A549 (cell line): ENCODE results near the gene LHX4. TPM values are rescaled to one million over a fixed set of nuclear protein-coding genes. Genes with fewer than 3 reads are reported as not detected.

Experiments used
- ATAC-seq, 2 experiments: fragments of 200-7000 bp in 1 of 2; fragments of >200 bp in 1 of 2; cut with Nextera tagmentation in 1 of 2; cut with Tn5 transposase in 1 of 2; 3 replicates each; pipeline versions ENCODE4 v1.8.0 to v1.9.1; 2018 to 2020; ENCODE audit warnings: mild to moderate bottlenecking in 1 of 2, moderate library complexity in 1 of 2
- CTCF ChIA-PET: fragments of 300-600 bp; sonication (Branson Sonifier 250); formaldehyde crosslinking; extraction: SDS; loops from one replicate; lab custom pipeline; 2021; ENCODE audit warnings: antibody characterized with exemption, inconsistent platforms; lab: Yijun Ruan, JAX
- POLR2A ChIA-PET: fragments of 350-600 bp; formaldehyde crosslinking; extraction: SDS; loops from one replicate; lab custom pipeline; 2021; ENCODE audit warnings: antibody characterized with exemption, inconsistent platforms; lab: Yijun Ruan, JAX
- DNase-seq, 2 experiments: peaks; one replicate each; pipeline versions ENCODE4 v3.0.0 to v3.0.0-alpha.2; 2011 to 2016; ENCODE audit warnings: low read depth in 1 of 2, low spot score in 1 of 2
- FAIRE-seq: peaks from 2 replicates; lab custom pipeline; 2011; peaks lifted over from hg19 to GRCh38; lab: Jason Lieb, UNC
- H3K27ac ChIP-seq, 2 experiments: fragments of >200 bp; sonication (Bioruptor Twin); formaldehyde crosslinking; 3 replicates each; pipeline ENCODE4 v1.5.1; 2016 to 2017
- H3K4me1 ChIP-seq: fragments of >200 bp; sonication (Bioruptor Twin); formaldehyde crosslinking; 3 replicates; pipeline ENCODE4 v1.6.1; 2016
- H3K4me2 ChIP-seq: fragments of >200 bp; sonication (Bioruptor Twin); formaldehyde crosslinking; 3 replicates; pipeline ENCODE4 v1.6.1; 2016
- H3K4me3 ChIP-seq: fragments of >200 bp; sonication (Bioruptor Twin); formaldehyde crosslinking; 3 replicates; pipeline ENCODE4 v1.5.1; 2016
- H3K9me3 ChIP-seq: fragments of >200 bp; sonication (Bioruptor Twin); formaldehyde crosslinking; 3 replicates; pipeline ENCODE4 v1.6.1; 2016
- CBX8 ChIP-seq: fragments of 200-600 bp; sonication (generic); IDR thresholded peaks from 2 replicates; pipeline ENCODE4 v1.6.1; 2016
- CEBPB ChIP-seq, 2 experiments: fragments of >200 bp in 1 of 2; sonication (Bioruptor Twin) in 1 of 2; formaldehyde crosslinking in 1 of 2; IDR thresholded peaks; 2 replicates each; pipeline ENCODE4 v1.6.1; 2012 to 2016
- CHD4 ChIP-seq: fragments of 200-600 bp; sonication (generic); IDR thresholded peaks from 2 replicates; pipeline ENCODE4 v1.6.1; 2016; ENCODE audit warnings: antibody characterized with exemption, mild to moderate bottlenecking, borderline replicate concordance
- ESRRA ChIP-seq: fragments of 150-350 bp; IDR thresholded peaks from 2 replicates; pipeline ENCODE4 v1.6.1; 2014; ENCODE audit warnings: mild to moderate bottlenecking, low read length, borderline replicate concordance
- GATA3 ChIP-seq: IDR thresholded peaks from 2 replicates; pipeline ENCODE4 v1.6.1; 2012; ENCODE audit warnings: borderline replicate concordance
- HDAC2 ChIP-seq: fragments of 200-600 bp; sonication (generic); IDR thresholded peaks from 2 replicates; pipeline ENCODE4 v1.6.1; 2016
- HOXB13 ChIP-seq: fragments of 250-450 bp; sonication (Bioruptor Pico); IDR thresholded peaks from 2 replicates; pipeline ENCODE4 v1.5.0; 2020; ENCODE audit warnings: low read depth, mild to moderate bottlenecking, moderate library complexity
- HOXB5 ChIP-seq: fragments of 250-450 bp; sonication (Bioruptor Pico); IDR thresholded peaks from 2 replicates; pipeline ENCODE4 v1.5.0; 2020; ENCODE audit warnings: mild to moderate bottlenecking, moderate library complexity
- JUN ChIP-seq, 2 experiments: fragments of >200 bp; sonication (Bioruptor Twin); formaldehyde crosslinking; IDR thresholded peaks; 2 replicates in 1 of 2; 3 replicates in 1 of 2; pipeline ENCODE4 v1.6.1; 2016 to 2017
- KDM1A ChIP-seq: fragments of 200-600 bp; sonication (generic); IDR thresholded peaks from 2 replicates; pipeline ENCODE4 v1.6.1; 2016; ENCODE audit warnings: low read depth, mild to moderate bottlenecking
- MAFK ChIP-seq: fragments of 450-650 bp; IDR thresholded peaks from 2 replicates; pipeline ENCODE4 v1.6.1; 2014; ENCODE audit not compliant: partially characterized antibody
- MAZ ChIP-seq: fragments of 150-350 bp; IDR thresholded peaks from 2 replicates; pipeline ENCODE4 v1.6.1; 2014; ENCODE audit warnings: antibody characterized with exemption, low read depth, low read length, borderline replicate concordance
- NPAS2 ChIP-seq: fragments of 250-450 bp; sonication (Bioruptor Pico); IDR thresholded peaks from 2 replicates; pipeline ENCODE4 v1.8.0; 2022; ENCODE audit warnings: mild to moderate bottlenecking, moderate library complexity, borderline replicate concordance
- RARB ChIP-seq: fragments of 250-450 bp; sonication (Bioruptor Pico); IDR thresholded peaks from 2 replicates; pipeline ENCODE4 v1.8.0; 2021; ENCODE audit warnings: mild to moderate bottlenecking, moderate library complexity
- RFX5 ChIP-seq: fragments of 450-650 bp; IDR thresholded peaks from 2 replicates; pipeline ENCODE4 v1.7.1; 2014; ENCODE audit warnings: antibody characterized with exemption, mild to moderate bottlenecking, moderate library complexity
- ZC3H11A ChIP-seq: fragments of 450-650 bp; IDR thresholded peaks from 2 replicates; pipeline ENCODE4 v1.6.1; 2014; ENCODE audit warnings: antibody characterized with exemption, mild to moderate bottlenecking
- ZNF302 ChIP-seq: fragments of 250-450 bp; sonication (Bioruptor Pico); IDR thresholded peaks from 2 replicates; pipeline ENCODE4 v1.9.0; 2021; ENCODE audit warnings: inconsistent platforms, mild to moderate bottlenecking, moderate library complexity
- ZSCAN20 ChIP-seq: fragments of 250-450 bp; sonication (Bioruptor Pico); IDR thresholded peaks from 2 replicates; pipeline ENCODE4 v1.8.0; 2022; ENCODE audit warnings: mild to moderate bottlenecking, moderate library complexity
- WGBS: methylation state at CpG from one replicate; pipeline ENCODE4 v1.1.6; 2017; ENCODE audit errors: missing lambda C conversion rate; 5-methylcytosine and 5-hydroxymethylcytosine counted together
- polyA plus RNA-seq, 4 experiments: library from polyadenylated mRNA; depleted of rRNA in 3 of 4; stranded (reverse); fragments of >200 nt; fragmentation: RNase III in 1 of 4; extraction: RNeasy Plus Mini Kit Qiagen cat#74134 plus additional on column Dnase treatment in 1 of 4; gene quantifications; 2 replicates in 3 of 4; 3 replicates in 1 of 4; pipeline ENCODE4 v1.2.3, GENCODE V29; 2011 to 2017
- TF ChIP-seq, protein P1 (sequence below): IDR thresholded peaks from 2 replicates; pipeline ENCODE4 v1.6.1; 2012
- TF ChIP-seq, protein P2 (sequence below): fragments of >200 bp; sonication (Bioruptor Twin); formaldehyde crosslinking; IDR thresholded peaks from 2 replicates; pipeline ENCODE4 v1.6.1; 2016
- TF ChIP-seq, protein P3 (sequence below): fragments of 200-600 bp; sonication (generic); IDR thresholded peaks from 2 replicates; pipeline ENCODE4 v1.6.1; 2016; ENCODE audit warnings: antibody characterized with exemption, mild to moderate bottlenecking, moderate library complexity
- TF ChIP-seq, protein P4 (sequence below): fragments of >200 bp; sonication (Bioruptor Twin); formaldehyde crosslinking; IDR thresholded peaks from 3 replicates; pipeline ENCODE4 v1.5.1; 2016

Gene LHX4
- polyA plus RNA-seq, 2 of the 4 experiments (the other 2 are of a cell fraction): 0.62 to 0.80 TPM

DNA sequence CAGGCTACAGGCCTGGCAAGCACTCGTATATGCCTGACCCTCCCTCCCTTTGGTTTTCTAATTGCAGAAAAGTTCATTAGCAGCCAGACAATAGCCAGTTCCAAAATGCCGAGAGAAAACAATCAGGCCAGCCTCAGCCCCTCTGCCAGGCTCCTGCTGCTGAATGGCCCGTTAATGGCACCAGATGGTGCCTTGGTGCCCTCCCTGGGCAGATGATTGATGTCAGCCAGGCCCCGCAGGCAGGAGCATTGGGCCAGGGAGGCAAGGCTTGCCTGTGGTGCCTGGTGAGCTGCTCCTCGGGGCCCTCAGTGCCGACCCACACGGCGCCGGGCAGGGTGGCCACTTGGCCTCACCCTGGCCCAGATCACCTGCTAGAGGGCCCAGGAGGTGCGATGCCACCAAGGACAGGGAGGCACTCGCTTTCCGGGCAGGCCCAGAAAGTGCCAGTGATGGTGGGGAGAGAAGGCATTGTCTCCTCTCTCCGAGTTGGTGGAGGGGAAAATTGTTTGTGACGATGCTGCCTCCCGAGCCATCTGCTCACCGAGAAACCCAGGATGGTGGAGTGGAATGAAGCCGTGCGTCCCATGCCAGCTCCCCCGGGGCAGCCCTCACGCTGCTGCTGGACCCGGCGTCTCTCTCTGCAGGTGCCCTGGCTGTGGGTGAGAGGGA, 47.3 kb upstream of the LHX4 start:
- CTCF ChIA-PET: interaction anchor here (0.6 to 9.0 kb wide), 7 partner anchors 8 to 476 kb away, joined by 3 to 132 read pairs (median 3); no protein-coding TSS in a partner anchor
- no peak for TF ChIP-seq NPAS2 (CRISPR knock-in tag)
- TF ChIP-seq ZNF302 (CRISPR knock-in tag): no peak
- no peak for DNase-seq
- Histone ChIP-seq H3K4me2 (no peak overlapping the region), H3K4me3 (no peak overlapping the region), H3K4me1 (no peaks in the 10 kb centered on the region), H3K9me3 (no peaks in the 10 kb centered on the region), H3K27ac (no peak overlapping the region)
- 95% methylated on average over 16 of the region's 22 CpGs for WGBS
- POLR2A ChIA-PET: no interaction called here
- ATAC-seq: no peak
- FAIRE-seq: no peak

DNA sequence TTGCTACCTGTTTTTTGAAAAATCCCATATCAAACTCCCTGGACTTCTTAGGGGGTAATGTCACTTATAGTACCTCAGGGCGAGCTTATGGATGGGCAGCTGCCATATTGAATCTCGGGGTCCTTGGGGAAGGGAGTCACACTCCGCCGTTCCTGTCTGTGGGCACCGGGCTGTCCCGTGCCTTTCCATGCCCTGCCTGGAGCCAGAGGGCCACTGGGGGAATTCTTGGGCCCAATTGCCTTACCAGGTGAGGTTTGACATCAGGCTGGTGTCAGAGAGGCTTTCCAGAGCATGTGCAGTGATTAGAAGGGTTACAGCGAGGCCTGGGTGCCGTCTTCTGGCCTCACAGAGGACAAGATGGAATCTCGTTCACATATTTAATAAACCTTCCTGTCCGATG, 46.6 kb upstream of the LHX4 start:
- WGBS: 87% methylated on average over 10 of the region's 10 CpGs
- CTCF ChIA-PET: interaction anchor here (0.6 to 9.0 kb wide), 4 partner anchors 15 to 315 kb away, joined by 3 to 132 read pairs (median 42); no protein-coding TSS in a partner anchor
- TF ChIP-seq CHD4: no peak
- no peak for TF ChIP-seq ZNF302 (CRISPR knock-in tag)
- TF ChIP-seq, protein P1, sequence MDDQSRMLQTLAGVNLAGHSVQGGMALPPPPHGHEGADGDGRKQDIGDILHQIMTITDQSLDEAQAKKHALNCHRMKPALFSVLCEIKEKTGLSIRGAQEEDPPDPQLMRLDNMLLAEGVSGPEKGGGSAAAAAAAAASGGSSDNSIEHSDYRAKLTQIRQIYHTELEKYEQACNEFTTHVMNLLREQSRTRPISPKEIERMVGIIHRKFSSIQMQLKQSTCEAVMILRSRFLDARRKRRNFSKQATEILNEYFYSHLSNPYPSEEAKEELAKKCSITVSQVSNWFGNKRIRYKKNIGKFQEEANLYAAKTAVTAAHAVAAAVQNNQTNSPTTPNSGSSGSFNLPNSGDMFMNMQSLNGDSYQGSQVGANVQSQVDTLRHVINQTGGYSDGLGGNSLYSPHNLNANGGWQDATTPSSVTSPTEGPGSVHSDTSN: no peak
- no peak for TF ChIP-seq JUN (IDR thresholded peaks at IDR 0.05)
- TF ChIP-seq HOXB13 (CRISPR knock-in tag): no peak
- TF ChIP-seq, protein P2, sequence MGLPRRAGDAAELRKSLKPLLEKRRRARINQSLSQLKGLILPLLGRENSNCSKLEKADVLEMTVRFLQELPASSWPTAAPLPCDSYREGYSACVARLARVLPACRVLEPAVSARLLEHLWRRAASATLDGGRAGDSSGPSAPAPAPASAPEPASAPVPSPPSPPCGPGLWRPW: no peak
- no peak for TF ChIP-seq HOXB5 (CRISPR knock-in tag)
- TF ChIP-seq GATA3: no peak
- TF ChIP-seq CBX8: no peak
- TF ChIP-seq MAZ: no peak
- no peak for TF ChIP-seq CEBPB (IDR thresholded peaks at IDR 0.05)
- no peak for TF ChIP-seq RFX5
- TF ChIP-seq, protein P3, sequence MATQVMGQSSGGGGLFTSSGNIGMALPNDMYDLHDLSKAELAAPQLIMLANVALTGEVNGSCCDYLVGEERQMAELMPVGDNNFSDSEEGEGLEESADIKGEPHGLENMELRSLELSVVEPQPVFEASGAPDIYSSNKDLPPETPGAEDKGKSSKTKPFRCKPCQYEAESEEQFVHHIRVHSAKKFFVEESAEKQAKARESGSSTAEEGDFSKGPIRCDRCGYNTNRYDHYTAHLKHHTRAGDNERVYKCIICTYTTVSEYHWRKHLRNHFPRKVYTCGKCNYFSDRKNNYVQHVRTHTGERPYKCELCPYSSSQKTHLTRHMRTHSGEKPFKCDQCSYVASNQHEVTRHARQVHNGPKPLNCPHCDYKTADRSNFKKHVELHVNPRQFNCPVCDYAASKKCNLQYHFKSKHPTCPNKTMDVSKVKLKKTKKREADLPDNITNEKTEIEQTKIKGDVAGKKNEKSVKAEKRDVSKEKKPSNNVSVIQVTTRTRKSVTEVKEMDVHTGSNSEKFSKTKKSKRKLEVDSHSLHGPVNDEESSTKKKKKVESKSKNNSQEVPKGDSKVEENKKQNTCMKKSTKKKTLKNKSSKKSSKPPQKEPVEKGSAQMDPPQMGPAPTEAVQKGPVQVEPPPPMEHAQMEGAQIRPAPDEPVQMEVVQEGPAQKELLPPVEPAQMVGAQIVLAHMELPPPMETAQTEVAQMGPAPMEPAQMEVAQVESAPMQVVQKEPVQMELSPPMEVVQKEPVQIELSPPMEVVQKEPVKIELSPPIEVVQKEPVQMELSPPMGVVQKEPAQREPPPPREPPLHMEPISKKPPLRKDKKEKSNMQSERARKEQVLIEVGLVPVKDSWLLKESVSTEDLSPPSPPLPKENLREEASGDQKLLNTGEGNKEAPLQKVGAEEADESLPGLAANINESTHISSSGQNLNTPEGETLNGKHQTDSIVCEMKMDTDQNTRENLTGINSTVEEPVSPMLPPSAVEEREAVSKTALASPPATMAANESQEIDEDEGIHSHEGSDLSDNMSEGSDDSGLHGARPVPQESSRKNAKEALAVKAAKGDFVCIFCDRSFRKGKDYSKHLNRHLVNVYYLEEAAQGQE: no peak
- TF ChIP-seq ZC3H11A: no peak

DNA sequence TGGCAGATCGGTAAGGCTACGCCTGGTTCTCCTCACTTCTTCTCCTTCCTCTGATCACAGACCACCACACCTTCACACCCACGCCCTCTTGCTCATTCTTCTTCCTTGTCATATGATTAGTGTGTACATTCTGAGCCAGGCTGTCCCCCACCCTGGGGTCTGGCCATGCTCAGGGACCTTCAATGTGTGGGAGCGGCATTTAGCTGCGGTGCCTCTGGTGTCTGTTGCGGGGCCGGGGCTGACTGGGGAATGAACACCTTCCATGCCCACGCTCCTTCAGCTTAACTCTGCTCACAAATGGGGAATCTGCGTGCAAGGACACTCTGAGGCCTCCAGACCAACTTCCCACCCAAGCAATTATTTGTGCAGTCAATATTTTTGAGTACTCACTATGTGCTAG, 46.0 kb upstream of the LHX4 start:
- CTCF ChIA-PET: interaction anchor here (1.7 to 9.0 kb wide), 4 partner anchors 15 to 294 kb away, joined by 6 to 132 read pairs (median 62); no protein-coding TSS in a partner anchor
- H3K27ac ChIP-seq: no peak overlapping the region
- no peaks in the 10 kb centered on the region for H3K4me1 ChIP-seq
- 94% methylated on average over 9 of the region's 9 CpGs for WGBS
- H3K4me2 ChIP-seq: no peak overlapping the region
- no peak for FAIRE-seq
- TF ChIP-seq KDM1A (no peak), HDAC2 (no peak), ZSCAN20 (CRISPR knock-in tag) (no peak), MAFK (no peak), RARB (CRISPR knock-in tag) (no peak), MAZ (no peak), ESRRA (no peak)
- TF ChIP-seq, protein P4, sequence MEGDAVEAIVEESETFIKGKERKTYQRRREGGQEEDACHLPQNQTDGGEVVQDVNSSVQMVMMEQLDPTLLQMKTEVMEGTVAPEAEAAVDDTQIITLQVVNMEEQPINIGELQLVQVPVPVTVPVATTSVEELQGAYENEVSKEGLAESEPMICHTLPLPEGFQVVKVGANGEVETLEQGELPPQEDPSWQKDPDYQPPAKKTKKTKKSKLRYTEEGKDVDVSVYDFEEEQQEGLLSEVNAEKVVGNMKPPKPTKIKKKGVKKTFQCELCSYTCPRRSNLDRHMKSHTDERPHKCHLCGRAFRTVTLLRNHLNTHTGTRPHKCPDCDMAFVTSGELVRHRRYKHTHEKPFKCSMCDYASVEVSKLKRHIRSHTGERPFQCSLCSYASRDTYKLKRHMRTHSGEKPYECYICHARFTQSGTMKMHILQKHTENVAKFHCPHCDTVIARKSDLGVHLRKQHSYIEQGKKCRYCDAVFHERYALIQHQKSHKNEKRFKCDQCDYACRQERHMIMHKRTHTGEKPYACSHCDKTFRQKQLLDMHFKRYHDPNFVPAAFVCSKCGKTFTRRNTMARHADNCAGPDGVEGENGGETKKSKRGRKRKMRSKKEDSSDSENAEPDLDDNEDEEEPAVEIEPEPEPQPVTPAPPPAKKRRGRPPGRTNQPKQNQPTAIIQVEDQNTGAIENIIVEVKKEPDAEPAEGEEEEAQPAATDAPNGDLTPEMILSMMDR: no peak
- DNase-seq: no peak
- H3K9me3 ChIP-seq: no peaks in the 10 kb centered on the region
- POLR2A ChIA-PET: no interaction called here
- ATAC-seq: no peak
- H3K4me3 ChIP-seq: no peak overlapping the region

More for the DNA sequence above, 46.6 kb upstream of the LHX4 start:
- no peaks in the 10 kb centered on the region for H3K4me1 ChIP-seq
- no peak overlapping the region for H3K4me3 ChIP-seq
- DNase-seq (no peak), FAIRE-seq (no peak), ATAC-seq (no peak)
- POLR2A ChIA-PET: no interaction called here
- no peaks in the 10 kb centered on the region for H3K9me3 ChIP-seq
- no peak overlapping the region for H3K4me2 ChIP-seq
- no peak overlapping the region for H3K27ac ChIP-seq
